OCI-LY7 (cell line): ENCODE results near the gene PKDCC. TPM values are rescaled to one million over a fixed set of nuclear protein-coding genes. Genes with fewer than 3 reads are reported as not detected.

Source experiments
- BruUV-seq: library from RNA; stranded (reverse); fragments of 400-500 nt; replicated peaks from 2 replicates; lab custom pipeline; 2021; lab: Mats Ljungman, UMichigan
- CTCF ChIA-PET: fragments of 300-600 bp; sonication (Branson Sonifier 250); formaldehyde crosslinking; loops from one replicate; lab custom pipeline; 2022; ENCODE audit warnings: antibody characterized with exemption; ENCODE audit not compliant: unreplicated experiment; lab: Charles Lee
- POLR2A ChIA-PET: fragments of 300-600 bp; sonication (Branson Sonifier 250); formaldehyde crosslinking; loops from one replicate; lab custom pipeline; 2022; ENCODE audit warnings: antibody characterized with exemption; lab: Charles Lee
- DNase-seq: peaks from one replicate; pipeline ENCODE4 v3.0.0-alpha.2; 2015; ENCODE audit warnings: low spot score
- H2AFZ ChIP-seq: fragments of 200-600 bp; sonication (generic), shearing (Covaris generic); 2 replicates; pipeline ENCODE4 v1.6.1; 2014; ENCODE audit warnings: mild to moderate bottlenecking, antibody characterized with exemption, low read length, moderate library complexity
- H3K27ac ChIP-seq: fragments of 200-600 bp; sonication (generic); 2 replicates; pipeline ENCODE4 v1.5.1; 2014; ENCODE audit warnings: mixed run types, low read depth, mild to moderate bottlenecking, moderate library complexity, low read length, inconsistent platforms; ENCODE audit not compliant: poor library complexity, severe bottlenecking
- H3K36me3 ChIP-seq: fragments of 200-600 bp; sonication (generic); 2 replicates; pipeline ENCODE4 v1.6.1; 2014; ENCODE audit warnings: mild to moderate bottlenecking, antibody characterized with exemption, low read length, moderate library complexity, mixed read lengths; ENCODE audit not compliant: insufficient read depth
- H3K4me1 ChIP-seq: fragments of 200-600 bp; sonication (generic); 2 replicates; pipeline ENCODE4 v1.5.1; 2014; ENCODE audit warnings: mild to moderate bottlenecking, low read length; ENCODE audit not compliant: insufficient read depth, poor library complexity, severe bottlenecking
- H3K4me2 ChIP-seq: fragments of 200-600 bp; sonication (generic); 2 replicates; pipeline ENCODE4 v1.6.1; 2014; ENCODE audit warnings: mild to moderate bottlenecking, low read length
- H3K4me3 ChIP-seq: fragments of 200-600 bp; sonication (generic); 2 replicates; pipeline ENCODE4 v1.5.1; 2014; ENCODE audit warnings: mild to moderate bottlenecking, low read depth, low read length; ENCODE audit not compliant: poor library complexity, severe bottlenecking
- H3K79me2 ChIP-seq: fragments of 200-600 bp; sonication (generic); 2 replicates; pipeline ENCODE4 v1.6.1; 2016; ENCODE audit warnings: low read depth, mild to moderate bottlenecking, low read length, moderate library complexity, mixed read lengths; ENCODE audit not compliant: insufficient read depth
- H3K9me2 ChIP-seq: fragments of 200-600 bp; sonication (generic); 2 replicates; pipeline ENCODE4 v1.6.1; 2016; ENCODE audit warnings: mild to moderate bottlenecking, low read length, mixed read lengths; ENCODE audit not compliant: insufficient read depth
- H3K9me3 ChIP-seq: fragments of 200-600 bp; sonication (generic); 2 replicates; pipeline ENCODE4 v1.6.1; 2014; ENCODE audit warnings: mild to moderate bottlenecking, mixed run types, low read length, mixed read lengths
- H4K20me1 ChIP-seq: fragments of 200-600 bp; sonication (generic); 2 replicates; pipeline ENCODE4 v1.6.1; 2014; ENCODE audit warnings: mild to moderate bottlenecking, antibody characterized with exemption, low read length, moderate library complexity, mixed read lengths; ENCODE audit not compliant: insufficient read depth
- EZH2phosphoT487 ChIP-seq: fragments of 200-600 bp; sonication (generic); IDR thresholded peaks from 2 replicates; pipeline ENCODE4 v1.6.1; 2018; ENCODE audit warnings: low read depth, borderline replicate concordance, mild to moderate bottlenecking, mixed run types, antibody characterized with exemption, low read length, moderate library complexity, mixed read lengths
- intact Hi-C: fragments of 100-400 bp; cut with micrococcal nuclease; formaldehyde crosslinking; loops from one replicate; pipeline ENCODE4 v1.10.0; 2022; ENCODE audit not compliant: unreplicated experiment
- total RNA-seq, 2 experiments: library from RNA; depleted of rRNA in 1 of 2; stranded (reverse); fragments of >200 nt in 1 of 2; shearing (Covaris generic) in 1 of 2; gene quantifications; 2 replicates each; pipeline ENCODE4 v1.2.3, GENCODE V29; 2014 to 2022
- TF ChIP-seq, protein P1 (sequence below): fragments of 200-600 bp; sonication (generic); conservative IDR thresholded peaks from 2 replicates; pipeline ENCODE4 v1.5.1; 2014; ENCODE audit warnings: mild to moderate bottlenecking, antibody characterized with exemption, low read length, moderate library complexity, mixed read lengths

The PKDCC gene
- total RNA-seq, 2 experiments from 2014 or later, result not detected

GRCh38 chr2:42048299-42049220 is 739 bp downstream of the PKDCC start:
- no peak overlapping the region for H3K27ac ChIP-seq
- no peak overlapping the region for H3K4me2 ChIP-seq
- no peaks in the 10 kb centered on the region for H3K79me2 ChIP-seq
- ChIA-PET POLR2A (no interaction called here), CTCF (no interaction called here)
- H3K4me1 ChIP-seq, result no peaks in the 10 kb centered on the region
- H2AFZ ChIP-seq, result no peak overlapping the region
- no TSS peak for BruUV-seq
- H3K4me3 ChIP-seq, result no peak overlapping the region
- DNase-seq, result no peak
- no peak for TF ChIP-seq EZH2phosphoT487
- TF ChIP-seq, protein P1, sequence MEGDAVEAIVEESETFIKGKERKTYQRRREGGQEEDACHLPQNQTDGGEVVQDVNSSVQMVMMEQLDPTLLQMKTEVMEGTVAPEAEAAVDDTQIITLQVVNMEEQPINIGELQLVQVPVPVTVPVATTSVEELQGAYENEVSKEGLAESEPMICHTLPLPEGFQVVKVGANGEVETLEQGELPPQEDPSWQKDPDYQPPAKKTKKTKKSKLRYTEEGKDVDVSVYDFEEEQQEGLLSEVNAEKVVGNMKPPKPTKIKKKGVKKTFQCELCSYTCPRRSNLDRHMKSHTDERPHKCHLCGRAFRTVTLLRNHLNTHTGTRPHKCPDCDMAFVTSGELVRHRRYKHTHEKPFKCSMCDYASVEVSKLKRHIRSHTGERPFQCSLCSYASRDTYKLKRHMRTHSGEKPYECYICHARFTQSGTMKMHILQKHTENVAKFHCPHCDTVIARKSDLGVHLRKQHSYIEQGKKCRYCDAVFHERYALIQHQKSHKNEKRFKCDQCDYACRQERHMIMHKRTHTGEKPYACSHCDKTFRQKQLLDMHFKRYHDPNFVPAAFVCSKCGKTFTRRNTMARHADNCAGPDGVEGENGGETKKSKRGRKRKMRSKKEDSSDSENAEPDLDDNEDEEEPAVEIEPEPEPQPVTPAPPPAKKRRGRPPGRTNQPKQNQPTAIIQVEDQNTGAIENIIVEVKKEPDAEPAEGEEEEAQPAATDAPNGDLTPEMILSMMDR, result no peak
- no peaks in the 10 kb centered on the region for H3K36me3 ChIP-seq
- H4K20me1 ChIP-seq, result no peaks in the 10 kb centered on the region
- intact Hi-C loops, result no loop called here
- H3K9me2 ChIP-seq, result no peaks in the 10 kb centered on the region
- no peaks in the 10 kb centered on the region for H3K9me3 ChIP-seq

DNA sequence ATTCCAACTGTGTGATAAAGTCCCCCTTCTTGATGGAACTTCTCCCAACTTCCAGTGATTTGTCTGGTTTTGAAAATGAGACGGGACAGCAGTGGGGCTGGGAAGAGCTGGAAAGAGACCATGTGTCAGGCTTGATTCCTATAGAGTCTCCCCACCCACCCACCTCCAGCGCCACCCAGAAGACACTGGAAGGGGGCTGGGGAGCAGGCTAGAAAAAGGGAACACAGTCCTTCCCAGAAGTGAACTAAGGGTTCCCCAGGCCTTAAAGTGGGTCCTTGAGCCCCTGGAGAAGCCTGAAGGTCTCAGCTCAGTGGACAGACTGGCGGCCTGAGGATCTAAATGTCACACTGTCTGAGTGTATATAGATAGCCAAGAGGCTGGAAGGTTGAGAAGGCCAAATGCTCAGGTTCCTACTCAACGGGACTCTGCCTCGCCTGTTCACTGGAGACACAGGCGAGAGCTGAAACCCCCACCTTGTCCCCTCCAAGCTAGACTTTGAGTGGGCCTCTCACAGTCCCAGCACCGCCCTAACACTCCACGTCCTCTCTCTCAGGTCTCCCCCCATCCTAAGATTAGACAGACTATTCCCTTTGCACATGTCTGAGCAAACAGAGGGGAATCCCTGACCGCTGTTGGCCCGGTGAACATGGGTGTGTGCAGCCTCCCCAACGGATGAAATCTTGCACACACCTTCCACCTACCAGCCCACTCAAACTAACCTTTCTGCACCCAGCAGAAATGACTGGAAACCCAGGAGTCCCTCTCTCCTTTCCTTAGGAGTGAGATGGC is 1.6 kb downstream of the PKDCC start:
- Histone ChIP-seq H4K20me1 (no peaks in the 10 kb centered on the region), H3K4me2 (no peak overlapping the region), H3K27ac (no peak overlapping the region), H3K9me2 (no peaks in the 10 kb centered on the region), H2AFZ (no peak overlapping the region), H3K4me3 (no peak overlapping the region), H3K79me2 (no peaks in the 10 kb centered on the region), H3K9me3 (no peaks in the 10 kb centered on the region), H3K36me3 (no peaks in the 10 kb centered on the region), H3K4me1 (no peaks in the 10 kb centered on the region)
- intact Hi-C loops, result no loop called here
- TF ChIP-seq, protein P1, result no peak
- TF ChIP-seq EZH2phosphoT487, result no peak
- DNase-seq, result no peak
- CTCF ChIA-PET, result no interaction called here
- POLR2A ChIA-PET, result interaction anchor here (0.5 kb wide), 2 partner anchors 17 to 166 kb away, joined by 3 read pairs; no protein-coding TSS in a partner anchor
- no TSS peak for BruUV-seq
